A673 (cell line): ENCODE results near the gene ZNF81. TPM values are rescaled to one million over a fixed set of nuclear protein-coding genes. Genes with fewer than 3 reads are reported as not detected.
"Not testable (repeated sequence)": the region's sequence is repeated elsewhere in the genome, so short reads cannot be mapped to it uniquely, and the experiment has no call there.

Source experiments
- BruUV-seq: library from RNA; stranded (reverse); fragments of 400-500 nt; replicated peaks from 2 replicates; lab custom pipeline; 2021; lab: Mats Ljungman, UMichigan
- CTCF ChIA-PET: fragments of 300-600 bp; sonication (Branson Sonifier 250); formaldehyde crosslinking; loops from one replicate; lab custom pipeline; 2022; ENCODE audit warnings: antibody characterized with exemption; lab: Charles Lee
- POLR2A ChIA-PET: fragments of 300-600 bp; sonication (Branson Sonifier 250); formaldehyde crosslinking; loops from one replicate; lab custom pipeline; 2022; ENCODE audit warnings: antibody characterized with exemption; ENCODE audit not compliant: low non-redundant PET; lab: Charles Lee
- DNase-seq: peaks from one replicate; pipeline ENCODE4 v3.0.0-alpha.2; 2015; ENCODE audit warnings: low spot score
- H3K27ac ChIP-seq: fragments of 200-600 bp; sonication (generic); 2 replicates; pipeline ENCODE4 v1.5.1; 2016; ENCODE audit warnings: mixed run types, low read depth, mild to moderate bottlenecking, mixed read lengths, antibody characterized with exemption, low read length; ENCODE audit not compliant: poor library complexity, severe bottlenecking
- H3K27me3 ChIP-seq: fragments of 200-600 bp; sonication (generic); replicated peaks from 2 replicates; pipeline ENCODE4 v1.6.1; 2017; ENCODE audit warnings: mixed run types, low read depth, mild to moderate bottlenecking, mixed read lengths, antibody characterized with exemption, low read length; ENCODE audit not compliant: insufficient read depth, poor library complexity
- H3K36me3 ChIP-seq: fragments of 200-600 bp; sonication (generic); 2 replicates; pipeline ENCODE4 v1.6.1; 2016; ENCODE audit warnings: mixed run types, mild to moderate bottlenecking, mixed read lengths, antibody characterized with exemption, low read length; ENCODE audit not compliant: insufficient read depth, poor library complexity, severe bottlenecking
- H3K4me1 ChIP-seq: fragments of 200-600 bp; sonication (generic); 2 replicates; pipeline ENCODE4 v1.6.1; 2017; ENCODE audit warnings: mixed run types, mild to moderate bottlenecking, mixed read lengths, antibody characterized with exemption, low read length; ENCODE audit not compliant: insufficient read depth, poor library complexity, severe bottlenecking
- H3K4me3 ChIP-seq: fragments of 200-600 bp; sonication (generic); 2 replicates; pipeline ENCODE4 v1.5.1; 2016; ENCODE audit warnings: low read depth, mixed run types, mild to moderate bottlenecking, mixed read lengths, low read length; ENCODE audit not compliant: poor library complexity, severe bottlenecking
- H3K9me3 ChIP-seq: fragments of 200-600 bp; sonication (generic); 2 replicates; pipeline ENCODE4 v1.6.1; 2016; ENCODE audit warnings: mixed run types, low read depth, mild to moderate bottlenecking, mixed read lengths, antibody characterized with exemption, low read length; ENCODE audit not compliant: poor library complexity, severe bottlenecking
- EZH2 ChIP-seq: fragments of 200-600 bp; sonication (generic); IDR thresholded peaks from 2 replicates; pipeline ENCODE4 v1.6.1; 2017; ENCODE audit warnings: borderline replicate concordance, low read depth, mild to moderate bottlenecking, mixed read lengths, antibody characterized with exemption, low read length; ENCODE audit not compliant: poor library complexity, severe bottlenecking
- intact Hi-C: fragments of 100-400 bp; cut with micrococcal nuclease; formaldehyde crosslinking; loops from one replicate; pipeline ENCODE4 v1.10.0; 2022; ENCODE audit not compliant: unreplicated experiment
- total RNA-seq: library from RNA; stranded (reverse); gene quantifications from 2 replicates; pipeline ENCODE4 v1.2.3, GENCODE V29; 2021
- TF ChIP-seq, protein P1 (sequence below): fragments of 300-800, 200-600 bp; sonication (generic); conservative IDR thresholded peaks from 2 replicates; pipeline ENCODE4 v1.5.1; 2017; ENCODE audit warnings: low read depth, mild to moderate bottlenecking, antibody characterized with exemption, low read length, moderate library complexity, mixed read lengths

The ZNF81 gene
- total RNA-seq, 1 experiment from 2014 or later, result 11.2 TPM

DNA sequence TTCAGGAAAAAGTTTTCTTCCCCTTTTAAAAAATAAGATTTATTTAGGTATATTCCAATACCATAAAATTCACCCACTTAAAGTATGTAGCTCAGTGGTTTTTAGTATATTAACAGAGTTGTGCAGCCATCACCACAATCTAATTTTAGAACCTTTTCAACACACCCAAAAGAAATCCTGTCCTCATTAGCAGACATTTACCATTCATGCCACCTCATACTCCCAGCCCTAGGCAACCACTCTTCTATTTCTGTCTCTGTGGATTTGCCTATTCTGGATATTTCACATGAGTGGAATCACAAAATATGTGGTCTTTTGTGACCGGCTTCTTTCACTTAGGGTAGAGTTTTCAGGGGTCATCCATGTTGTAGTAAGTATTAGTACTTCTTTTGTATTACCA, 7.4 kb downstream of the ZNF81 start:
- BruUV-seq, result no TSS peak
- DNase-seq, result no peak
- Histone ChIP-seq H3K36me3 (no peaks in the 10 kb centered on the region), H3K9me3 (no peaks in the 10 kb centered on the region), H3K27me3 (no peaks in the 10 kb centered on the region), H3K4me3 (no peak overlapping the region), H3K27ac (no peak overlapping the region), H3K4me1 (no peaks in the 10 kb centered on the region)
- CTCF ChIA-PET, result no interaction called here
- TF ChIP-seq EZH2, result no peak
- TF ChIP-seq, protein P1, sequence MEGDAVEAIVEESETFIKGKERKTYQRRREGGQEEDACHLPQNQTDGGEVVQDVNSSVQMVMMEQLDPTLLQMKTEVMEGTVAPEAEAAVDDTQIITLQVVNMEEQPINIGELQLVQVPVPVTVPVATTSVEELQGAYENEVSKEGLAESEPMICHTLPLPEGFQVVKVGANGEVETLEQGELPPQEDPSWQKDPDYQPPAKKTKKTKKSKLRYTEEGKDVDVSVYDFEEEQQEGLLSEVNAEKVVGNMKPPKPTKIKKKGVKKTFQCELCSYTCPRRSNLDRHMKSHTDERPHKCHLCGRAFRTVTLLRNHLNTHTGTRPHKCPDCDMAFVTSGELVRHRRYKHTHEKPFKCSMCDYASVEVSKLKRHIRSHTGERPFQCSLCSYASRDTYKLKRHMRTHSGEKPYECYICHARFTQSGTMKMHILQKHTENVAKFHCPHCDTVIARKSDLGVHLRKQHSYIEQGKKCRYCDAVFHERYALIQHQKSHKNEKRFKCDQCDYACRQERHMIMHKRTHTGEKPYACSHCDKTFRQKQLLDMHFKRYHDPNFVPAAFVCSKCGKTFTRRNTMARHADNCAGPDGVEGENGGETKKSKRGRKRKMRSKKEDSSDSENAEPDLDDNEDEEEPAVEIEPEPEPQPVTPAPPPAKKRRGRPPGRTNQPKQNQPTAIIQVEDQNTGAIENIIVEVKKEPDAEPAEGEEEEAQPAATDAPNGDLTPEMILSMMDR, result no peak
- intact Hi-C loops, result no loop called here
- POLR2A ChIA-PET, result no interaction called here

DNA sequence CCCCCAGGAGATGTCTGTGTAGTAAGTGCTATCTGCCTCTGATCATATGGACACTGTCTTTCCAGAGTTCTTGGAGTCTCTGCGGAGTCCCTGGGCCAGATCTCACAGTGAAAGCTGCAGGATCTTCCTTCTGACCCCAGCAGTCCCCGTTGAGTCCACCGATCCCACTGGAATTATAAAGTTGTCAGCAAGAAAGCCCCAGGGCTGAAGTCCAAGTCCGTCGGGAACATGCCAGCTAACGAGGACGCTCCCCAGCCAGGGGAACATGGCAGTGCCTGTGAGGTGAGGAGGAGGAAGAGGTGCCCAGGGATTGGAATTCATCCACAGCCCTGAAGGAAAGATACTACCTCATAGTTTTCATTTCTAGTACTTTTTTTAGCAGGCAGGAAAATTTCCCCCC, 9.3 kb downstream of the ZNF81 start:
- intact Hi-C loops, result no loop called here
- no peak for DNase-seq
- ChIA-PET POLR2A (no interaction called here), CTCF (no interaction called here)
- no peak for TF ChIP-seq EZH2
- TF ChIP-seq, protein P1, result no peak
- no TSS peak for BruUV-seq
- H3K27me3 ChIP-seq, result no peaks in the 10 kb centered on the region
- H3K9me3 ChIP-seq, result no peaks in the 10 kb centered on the region
- H3K4me1 ChIP-seq, result no peaks in the 10 kb centered on the region
- no peak overlapping the region for H3K4me3 ChIP-seq
- H3K27ac ChIP-seq, result no peak overlapping the region
- H3K36me3 ChIP-seq, result no peaks in the 10 kb centered on the region

DNA sequence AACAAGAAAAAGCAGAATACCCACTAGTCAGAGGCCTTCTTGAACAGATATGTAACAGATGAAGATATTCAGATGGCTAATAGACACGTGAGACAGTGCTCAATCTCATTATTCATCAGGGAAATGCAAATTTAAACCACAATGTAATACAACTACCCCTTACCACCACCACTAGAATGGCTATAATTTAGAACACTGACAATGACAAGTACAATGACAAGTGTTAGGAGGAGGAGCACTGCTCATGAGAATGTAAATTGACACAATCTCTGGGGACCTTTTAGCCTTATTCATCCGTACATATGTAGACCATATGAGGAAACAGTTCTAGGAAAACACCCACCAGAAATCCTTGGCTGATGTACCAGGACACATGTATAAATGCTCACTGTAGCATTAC, 13.1 kb downstream of the ZNF81 start:
- H3K27me3 ChIP-seq, result no peaks in the 10 kb centered on the region
- no peak overlapping the region for H3K4me3 ChIP-seq
- no TSS peak for BruUV-seq
- H3K36me3 ChIP-seq, result no peaks in the 10 kb centered on the region
- peak; percentile 38 for DNase-seq
- H3K27ac ChIP-seq, result no peak overlapping the region
- POLR2A ChIA-PET, result no interaction called here
- CTCF ChIA-PET, result no interaction called here
- intact Hi-C loops, result no loop called here
- TF ChIP-seq, protein P1, result no peak
- no peak for TF ChIP-seq EZH2
- no peaks in the 10 kb centered on the region for H3K9me3 ChIP-seq
- no peaks in the 10 kb centered on the region for H3K4me1 ChIP-seq

DNA sequence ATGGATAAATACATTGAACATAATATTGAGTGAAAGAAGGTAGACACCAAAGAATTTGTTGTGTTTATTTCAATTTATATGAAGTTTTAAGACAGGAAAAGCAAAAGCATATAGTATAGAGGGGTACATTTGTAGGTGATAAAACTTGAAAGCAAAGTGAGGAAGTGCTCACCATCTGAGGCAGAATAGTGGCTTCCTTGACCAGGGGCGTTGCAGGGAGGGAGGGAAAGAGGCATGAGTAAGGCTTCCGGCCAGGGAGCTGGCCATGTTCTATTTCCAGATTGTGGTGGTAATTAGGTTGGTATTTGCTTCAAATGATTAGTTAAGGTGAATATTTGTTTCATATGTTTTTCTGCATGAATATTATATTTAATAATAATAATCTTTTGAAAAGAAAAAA, 13.7 kb downstream of the ZNF81 start:
- DNase-seq, POLR2A ChIA-PET, H3K4me3 ChIP-seq, BruUV-seq, H3K27ac ChIP-seq, CTCF ChIA-PET, H3K9me3 ChIP-seq, intact Hi-C loops, H3K4me1 ChIP-seq, H3K36me3 ChIP-seq, H3K27me3 ChIP-seq: not testable (repeated sequence)
